DOHH2 (cell line): ENCODE measurements around the gene HMX2.

ENCODE experiments used
- H3F3A ChIP-seq: fragments of 200-600 bp; sonication (generic), shearing (Covaris generic); 2 replicates; pipeline ENCODE4 v1.6.0; 2016; ENCODE audit warnings: antibody characterized with exemption, mild to moderate bottlenecking; ENCODE audit not compliant: control insufficient read depth, insufficient read depth
- H3K27ac ChIP-seq: fragments of 200-600 bp; sonication (generic); 2 replicates; pipeline ENCODE4 v1.5.1; 2014; ENCODE audit warnings: low read depth, mild to moderate bottlenecking, low read length, moderate library complexity
- H3K27me3 ChIP-seq: fragments of 200-600 bp; sonication (generic); 2 replicates; pipeline ENCODE4 v1.6.1; 2014; ENCODE audit warnings: mild to moderate bottlenecking, low read length, mixed read lengths; ENCODE audit not compliant: control insufficient read depth
- H3K36me3 ChIP-seq: fragments of 200-600 bp; sonication (generic); 2 replicates; pipeline ENCODE4 v1.6.1; 2014; ENCODE audit warnings: mild to moderate bottlenecking, low read length, moderate library complexity, mixed read lengths; ENCODE audit not compliant: control insufficient read depth
- H3K4me1 ChIP-seq: fragments of 200-600 bp; sonication (generic); 2 replicates; pipeline ENCODE4 v1.6.1; 2014; ENCODE audit warnings: mild to moderate bottlenecking, low read length, mixed read lengths; ENCODE audit not compliant: control insufficient read depth
- H3K4me2 ChIP-seq: fragments of 200-600 bp; sonication (generic); 2 replicates; pipeline ENCODE4 v1.6.0; 2014; ENCODE audit warnings: mild to moderate bottlenecking, low read length, moderate library complexity
- H3K4me3 ChIP-seq: fragments of 200-600 bp; sonication (generic); 2 replicates; pipeline ENCODE4 v1.5.1; 2014; ENCODE audit warnings: mild to moderate bottlenecking, low read length, mixed read lengths
- H3K79me2 ChIP-seq: fragments of 200-600 bp; sonication (generic); 2 replicates; pipeline ENCODE4 v1.6.1; 2014; ENCODE audit warnings: mild to moderate bottlenecking, low read length, mixed read lengths; ENCODE audit not compliant: control insufficient read depth
- H3K9me2 ChIP-seq: fragments of 200-600 bp; sonication (generic); replicated peaks from 2 replicates; pipeline ENCODE4 v1.6.1; 2014; ENCODE audit warnings: mild to moderate bottlenecking, low read length, mixed read lengths; ENCODE audit not compliant: control insufficient read depth
- H3K9me3 ChIP-seq: fragments of 200-600 bp; sonication (generic); 2 replicates; pipeline ENCODE4 v1.6.1; 2014; ENCODE audit warnings: antibody characterized with exemption, low read length, mixed read lengths; ENCODE audit not compliant: control insufficient read depth, insufficient read depth
- H4K20me1 ChIP-seq: fragments of 200-600 bp; sonication (generic); 2 replicates; pipeline ENCODE4 v1.6.0; 2014; ENCODE audit warnings: low read depth, mild to moderate bottlenecking, antibody characterized with exemption, low read length, moderate library complexity; ENCODE audit not compliant: control insufficient read depth, insufficient read depth
- CTCF ChIP-seq: fragments of 200-600 bp; sonication (generic); IDR thresholded peaks from one replicate; pipeline ENCODE4 v1.5.1; 2014; ENCODE audit warnings: antibody characterized with exemption, mild to moderate bottlenecking, low read depth, low read length; ENCODE audit not compliant: poor library complexity, severe bottlenecking
- EZH2phosphoT487 ChIP-seq: fragments of 200-600 bp; sonication (generic); IDR thresholded peaks from 2 replicates; pipeline ENCODE4 v1.6.1; 2017; ENCODE audit warnings: borderline replicate concordance, mild to moderate bottlenecking, antibody characterized with exemption, low read length, moderate library complexity, mixed read lengths

HMX2 gene

DNA sequence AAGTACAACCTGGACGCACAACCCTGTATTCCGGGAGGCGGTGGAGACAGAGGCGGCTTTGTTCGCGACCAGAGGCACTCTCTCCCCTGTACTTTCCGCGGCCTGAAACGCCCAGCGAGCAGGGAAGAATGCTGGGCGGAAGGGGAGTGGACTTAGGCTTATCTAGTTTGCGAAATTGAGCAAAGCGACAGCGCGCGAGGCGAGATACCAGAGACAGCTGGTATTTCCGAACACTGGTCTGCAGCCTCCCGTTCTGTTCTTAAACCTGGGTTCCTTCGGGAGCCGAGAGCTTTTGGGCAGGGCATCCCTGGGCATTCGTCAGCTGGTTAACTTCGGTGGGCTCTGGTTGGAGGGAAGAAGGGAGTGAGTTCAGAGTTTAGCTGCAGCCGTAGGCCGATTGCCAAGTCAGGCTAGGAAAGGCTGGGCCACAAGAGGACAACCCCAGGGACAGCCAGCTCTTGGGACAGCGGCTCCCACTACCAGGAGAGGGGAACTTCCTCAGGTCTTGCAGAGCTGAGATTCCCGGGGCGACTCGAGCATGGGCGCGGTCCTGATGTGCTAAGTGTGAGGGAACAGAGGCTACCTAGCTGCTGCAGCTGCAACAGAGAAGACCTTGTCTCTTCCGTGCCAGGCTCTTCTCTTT, 8.3 kb upstream of the HMX2 start:
- Histone ChIP-seq H4K20me1 (no peaks in the 10 kb centered on the region), H3F3A (no peaks in the 10 kb centered on the region), H3K9me3 (no peaks in the 10 kb centered on the region), H3K4me1 (no peaks in the 10 kb centered on the region), H3K4me2 (no peak overlapping the region), H3K36me3 (no peaks in the 10 kb centered on the region), H3K9me2 (no peaks in the 10 kb centered on the region), H3K27me3 (peaks cover 42% of the 10 kb centered on the region), H3K4me3 (no peak overlapping the region), H3K79me2 (no peaks in the 10 kb centered on the region), H3K27ac (no peak overlapping the region)
- TF ChIP-seq CTCF, result no peak
- TF ChIP-seq EZH2phosphoT487, result no peak

GRCh38 chr10:123140164-123140982, 7.6 kb upstream of the HMX2 start:
- H3K4me1 ChIP-seq, result no peaks in the 10 kb centered on the region
- H3K79me2 ChIP-seq, result no peaks in the 10 kb centered on the region
- no peaks in the 10 kb centered on the region for H4K20me1 ChIP-seq
- no peaks in the 10 kb centered on the region for H3K36me3 ChIP-seq
- no peak overlapping the region for H3K4me2 ChIP-seq
- no peaks in the 10 kb centered on the region for H3F3A ChIP-seq
- H3K9me3 ChIP-seq, result no peaks in the 10 kb centered on the region
- no peaks in the 10 kb centered on the region for H3K9me2 ChIP-seq
- no peak overlapping the region for H3K27ac ChIP-seq
- TF ChIP-seq EZH2phosphoT487 (no peak), CTCF (no peak)
- H3K4me3 ChIP-seq, result no peak overlapping the region
- H3K27me3 ChIP-seq, result peaks cover 45% of the 10 kb centered on the region

- H4K20me1 ChIP-seq, result no peaks in the 10 kb centered on the region
- H3K36me3 ChIP-seq, result no peaks in the 10 kb centered on the region
- no peaks in the 10 kb centered on the region for H3K4me1 ChIP-seq
- H3K27me3 ChIP-seq, result peaks cover 45% of the 10 kb centered on the region
- no peak for TF ChIP-seq EZH2phosphoT487
- TF ChIP-seq CTCF, result no peak
- no peak overlapping the region for H3K4me2 ChIP-seq
- H3K9me2 ChIP-seq, result no peaks in the 10 kb centered on the region
- no peaks in the 10 kb centered on the region for H3K9me3 ChIP-seq
- no peak overlapping the region for H3K27ac ChIP-seq
- no peaks in the 10 kb centered on the region for H3F3A ChIP-seq
- no peak overlapping the region for H3K4me3 ChIP-seq
- no peaks in the 10 kb centered on the region for H3K79me2 ChIP-seq
Measured at GRCh38 chr10:123140983-123141390, 6.9 kb upstream of the HMX2 start.
